Measurements from ENCODE around the gene FBLN5.

- no peak for TF ChIP-seq CTCF (IDR thresholded peaks at IDR 0.05; ENCODE audit: low read depth, low read length, poor library complexity, severe bottlenecking)
- no peak for TF ChIP-seq EZH2phosphoT487 (IDR thresholded peaks at IDR 0.05; ENCODE audit: borderline replicate concordance, low read length)
Observed at GRCh38 chr14:91902336-91902735, 45.2 kb downstream of the FBLN5 start.
